Heart right ventricle (tissue), 16 donors: ENCODE data around the gene VCP. TPM values are rescaled to one million over a fixed set of nuclear protein-coding genes. Genes with fewer than 3 reads are reported as not detected.
A peak's percentile ranks its signal among the peaks of the same experiment; 100 is the strongest.

Experiments
- ATAC-seq, 8 donors: fragments of 200-7000 bp; cut with Tn5 transposase; one replicate each; pipeline ENCODE4 v1.9.1; 2020; ENCODE audit warnings: mild to moderate bottlenecking in 8 of 8, moderate library complexity in 8 of 8, moderate number of reproducible peaks in 1 of 8
- DNase-seq, 2 donors: peaks; one replicate each; pipeline ENCODE4 v3.0.0-alpha.2; 2020
- H3K27ac ChIP-seq, 10 donors: fragments of 200-600 bp; sonication (generic) in 2 of 10; one replicate each; pipeline versions ENCODE4 v1.5.0 to v1.8.0; 2020 to 2022; ENCODE audit warnings: mild to moderate bottlenecking in 3 of 10
- H3K27me3 ChIP-seq, 7 donors: fragments of 200-600 bp; one replicate each; pipeline ENCODE4 v1.8.0; 2021 to 2022; ENCODE audit warnings: mild to moderate bottlenecking in 2 of 7
- H3K36me3 ChIP-seq, 9 donors: fragments of 200-600 bp; sonication (generic) in 1 of 9; one replicate each; pipeline versions ENCODE4 v1.5.0 to v1.8.0; 2020 to 2022; ENCODE audit warnings: mild to moderate bottlenecking in 2 of 9
- H3K4me1 ChIP-seq, 9 donors: fragments of 200-600 bp; sonication (generic) in 1 of 9; one replicate each; pipeline versions ENCODE4 v1.5.0 to v1.8.0; 2020 to 2022; ENCODE audit warnings: mild to moderate bottlenecking in 4 of 9
- H3K4me3 ChIP-seq, 10 donors: fragments of 200-600 bp; sonication (generic) in 2 of 10; one replicate each; pipeline versions ENCODE4 v1.5.0 to v1.8.0; 2020 to 2022; ENCODE audit warnings: mild to moderate bottlenecking in 7 of 10, moderate library complexity in 2 of 10
- H3K9me3 ChIP-seq, 11 donors: fragments of 200-600 bp in 10 of 11; sonication (generic) in 2 of 11; one replicate each; pipeline versions ENCODE4 v1.5.0 to v1.8.0; 2013 to 2022; ENCODE audit warnings: mild to moderate bottlenecking in 2 of 11, control low read depth in 1 of 11, moderate library complexity in 1 of 11
- CTCF ChIP-seq, 9 donors: fragments of 200-600 bp; sonication (generic) in 2 of 9; IDR thresholded peaks; one replicate each; pipeline versions ENCODE4 v1.5.0 to v1.8.0; 2021 to 2022; ENCODE audit warnings: antibody characterized with exemption in 9 of 9, mild to moderate bottlenecking in 5 of 9, moderate library complexity in 1 of 9
- WGBS, 2 donors: extraction: QIAGEN DNeasy Blood & Tissue Kit; methylation state at CpG; one replicate each; pipeline ENCODE4 v1.1.7; 2013; ENCODE audit warnings: inconsistent platforms in 1 of 2; 5-methylcytosine and 5-hydroxymethylcytosine counted together
- intact Hi-C, 10 donors: fragments of 100-400 bp; cut with DNase I; formaldehyde crosslinking; loops; one replicate each; pipeline versions ENCODE4 v1.11.1 to v1.14.2; 2022
- polyA plus RNA-seq, 2 donors: library from polyadenylated mRNA; stranded (reverse); fragments of 200-250 nt; gene quantifications; one replicate each; pipeline ENCODE4 v1.2.3, GENCODE V29; 2013
- total RNA-seq, 10 donors: library from RNA; stranded (reverse); fragmentation: NEBNext Ultra II Directional in 3 of 10; extraction: Animal tissue kit (Norgen Biotek cat#: 25700) in 3 of 10; gene quantifications; one replicate each; pipeline versions ENCODE4 v1.2.1 to v1.2.4, GENCODE V29; 2021 to 2023
- donor health status: Arrhythmogenic right ventricular cardiomyopathy.
- donor health status: ischemic (EF 13 %, LVEDD 7.1; RV severe dilation, severe dysfunction).
- donor health status: healthy with polysubstance abuse.
- donor health status: DM: no; HTN: yes; CAD: no.
- donor health status: DM: no; HTN: no; CAD: no.
- donor health status: ischemic (EF 25% LVEDD 6.9; RV normal size, moderate dysfunction).
- donor health status: ischemic (EF 25% LVEDD 5.7; RV mildly dilated, moderate dysfunction).
- donor health status: healthy.
- donor health status: DM: yes; HTN: yes; CAD: no.
- donor health status: Ischemic cardiomyopathy.
- donor health status: ischemic (EF 35%, LVEDD 5.7; RV mildly dilated, moderate dysfunction).
- donor health status: nonischemic (EF 11% LVEDD 7.7; RV severe dilation, severe dysfunction).
- donor health status: DM: yes; HTN: yes; CAD: no.
- donor health status: PGD.
- donor health status: ischemic (EF 29% LVEDD 5.4; RV normal size, mild dysfunction).
- donor health status: nonischemic (EF 23%, LVEDD 6.1; RV moderate dilation, normal function).

VCP gene
- total and polyA plus RNA-seq, 12 donors, result 69.9 to 385 (median 287) TPM

- ATAC-seq, result no peak
- no peak for DNase-seq
- Histone ChIP-seq H3K9me3 (no peaks in the 10 kb centered on the region), H3K27me3 (no peaks in the 10 kb centered on the region), H3K27ac (no peak overlapping the region), H3K4me3 (no peak overlapping the region), H3K4me1 (peaks cover 0 to 15% (median 7%) of the 10 kb centered on the region in 9 donors), H3K36me3 (peaks cover under 1 to 100% (median 69%) of the 10 kb centered on the region in 9 donors)
- WGBS, 2 donors, result 94 to 95% methylated on average over 14 of the region's 14 CpGs
- TF ChIP-seq CTCF (IDR thresholded peaks at IDR 0.05), result no peak
- intact Hi-C loops, result loop anchor here in 2 of 10 donors (5.0 to 10.0 kb wide), 2 partner anchors 60 to 158 kb away; a partner anchor contains a TSS
Observed at GRCh38 chr9:35054871-35055644, 17.4 kb downstream of the VCP start.

GRCh38 chr9:35054185-35054835 lies 18.1 kb downstream of the VCP start:
- WGBS, 2 donors, result 55 to 91% methylated on average over 5 of the region's 5 CpGs
- ATAC-seq, result no peak
- Histone ChIP-seq H3K4me1 (peaks cover 0 to 15% (median 7%) of the 10 kb centered on the region in 9 donors), H3K36me3 (peaks cover 0 to 100% (median 69%) of the 10 kb centered on the region in 9 donors), H3K27me3 (no peaks in the 10 kb centered on the region), H3K4me3 (no peak overlapping the region), H3K9me3 (no peaks in the 10 kb centered on the region), H3K27ac (no peak overlapping the region)
- intact Hi-C loops, result loop anchor here in 2 of 10 donors (5.0 to 10.0 kb wide), 2 partner anchors 60 to 157 kb away; a partner anchor contains a TSS
- TF ChIP-seq CTCF (IDR thresholded peaks at IDR 0.05), result no peak
- no peak for DNase-seq

- peak in 1 of 2 donors; percentile 44 for DNase-seq
- WGBS, 2 donors, result 69 to 76% methylated on average over 7 of the region's 7 CpGs
- TF ChIP-seq CTCF (IDR thresholded peaks at IDR 0.05), result peak; percentile 26 to 70 (median 65)
Observed at GRCh38 chr9:35051069-35051967, 21.1 kb downstream of the VCP start.

More at GRCh38 chr9:35051069-35051967, 21.1 kb downstream of the VCP start:
- Histone ChIP-seq H3K4me1 (peaks cover 0 to 15% (median 7%) of the 10 kb centered on the region in 9 donors), H3K36me3 (peaks cover 0 to 99% (median 41%) of the 10 kb centered on the region in 9 donors), H3K4me3 (no peak overlapping the region), H3K27me3 (no peaks in the 10 kb centered on the region), H3K9me3 (no peaks in the 10 kb centered on the region), H3K27ac (peak overlapping the region in 7 of 10 donors; percentile 16 to 68 (median 35))
- ATAC-seq, result peak; percentile 62 to 96 (median 80)
- intact Hi-C loops, result loop anchor here in 3 of 10 donors (1.0 to 10.0 kb wide), 3 partner anchors 57 to 154 kb away; a partner anchor contains a TSS
